ENCODE data around the gene WFS1.

WFS1 gene, protein sequence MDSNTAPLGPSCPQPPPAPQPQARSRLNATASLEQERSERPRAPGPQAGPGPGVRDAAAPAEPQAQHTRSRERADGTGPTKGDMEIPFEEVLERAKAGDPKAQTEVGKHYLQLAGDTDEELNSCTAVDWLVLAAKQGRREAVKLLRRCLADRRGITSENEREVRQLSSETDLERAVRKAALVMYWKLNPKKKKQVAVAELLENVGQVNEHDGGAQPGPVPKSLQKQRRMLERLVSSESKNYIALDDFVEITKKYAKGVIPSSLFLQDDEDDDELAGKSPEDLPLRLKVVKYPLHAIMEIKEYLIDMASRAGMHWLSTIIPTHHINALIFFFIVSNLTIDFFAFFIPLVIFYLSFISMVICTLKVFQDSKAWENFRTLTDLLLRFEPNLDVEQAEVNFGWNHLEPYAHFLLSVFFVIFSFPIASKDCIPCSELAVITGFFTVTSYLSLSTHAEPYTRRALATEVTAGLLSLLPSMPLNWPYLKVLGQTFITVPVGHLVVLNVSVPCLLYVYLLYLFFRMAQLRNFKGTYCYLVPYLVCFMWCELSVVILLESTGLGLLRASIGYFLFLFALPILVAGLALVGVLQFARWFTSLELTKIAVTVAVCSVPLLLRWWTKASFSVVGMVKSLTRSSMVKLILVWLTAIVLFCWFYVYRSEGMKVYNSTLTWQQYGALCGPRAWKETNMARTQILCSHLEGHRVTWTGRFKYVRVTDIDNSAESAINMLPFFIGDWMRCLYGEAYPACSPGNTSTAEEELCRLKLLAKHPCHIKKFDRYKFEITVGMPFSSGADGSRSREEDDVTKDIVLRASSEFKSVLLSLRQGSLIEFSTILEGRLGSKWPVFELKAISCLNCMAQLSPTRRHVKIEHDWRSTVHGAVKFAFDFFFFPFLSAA

DNA sequence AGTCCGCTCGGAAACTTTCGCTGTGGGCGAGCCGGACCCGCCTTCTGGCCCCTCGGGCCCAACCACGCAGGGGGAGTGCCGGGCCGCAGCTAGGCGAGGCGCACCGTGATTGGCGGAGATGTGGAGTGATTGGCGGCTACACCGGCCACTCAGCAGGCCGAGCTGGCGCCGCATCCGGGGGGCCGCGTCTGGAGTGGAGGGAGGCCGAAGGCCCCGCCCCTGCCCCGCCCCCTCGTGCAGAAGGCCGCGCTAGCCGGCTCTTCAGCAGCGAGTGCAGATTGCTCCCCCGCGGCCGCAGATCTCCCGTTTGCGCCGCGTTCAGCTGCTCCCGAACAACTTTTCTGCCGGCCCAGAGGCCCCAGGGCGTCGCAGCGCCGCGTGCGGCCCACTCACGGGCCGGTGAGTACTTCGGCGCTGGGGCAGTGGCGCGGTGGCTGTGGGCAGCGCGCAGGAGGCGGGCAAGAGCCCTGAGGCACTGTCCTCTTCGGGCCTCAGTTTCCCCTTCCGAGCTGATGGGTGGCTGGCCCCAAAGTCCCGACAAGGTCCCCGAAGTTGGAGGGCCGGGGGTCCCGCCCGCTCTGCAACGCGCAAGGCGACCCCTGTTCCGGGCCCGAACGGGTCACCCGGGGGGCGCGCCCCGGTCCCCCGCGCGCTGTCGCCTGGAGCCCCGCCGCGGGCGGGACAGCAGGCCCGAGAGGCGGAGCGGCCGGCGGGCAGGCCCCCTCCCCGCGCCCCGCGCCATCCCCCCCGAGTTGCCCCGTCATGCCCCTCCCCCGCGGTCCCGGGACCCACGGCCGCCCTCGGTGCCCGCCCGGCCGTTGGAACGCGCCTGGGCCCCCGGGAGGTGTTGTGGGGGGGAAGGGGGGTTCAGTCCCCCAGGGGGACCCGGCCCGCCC, at the start of gene WFS1:
Gene WFS1, plus strand, starts transcription at position 235 of the 896 bp plus-strand sequence. CDS start 7,606 bp downstream, outside the sequence.
- peak; percentile 98 for DNase-seq (ENCODE audit: low read depth)

DNA sequence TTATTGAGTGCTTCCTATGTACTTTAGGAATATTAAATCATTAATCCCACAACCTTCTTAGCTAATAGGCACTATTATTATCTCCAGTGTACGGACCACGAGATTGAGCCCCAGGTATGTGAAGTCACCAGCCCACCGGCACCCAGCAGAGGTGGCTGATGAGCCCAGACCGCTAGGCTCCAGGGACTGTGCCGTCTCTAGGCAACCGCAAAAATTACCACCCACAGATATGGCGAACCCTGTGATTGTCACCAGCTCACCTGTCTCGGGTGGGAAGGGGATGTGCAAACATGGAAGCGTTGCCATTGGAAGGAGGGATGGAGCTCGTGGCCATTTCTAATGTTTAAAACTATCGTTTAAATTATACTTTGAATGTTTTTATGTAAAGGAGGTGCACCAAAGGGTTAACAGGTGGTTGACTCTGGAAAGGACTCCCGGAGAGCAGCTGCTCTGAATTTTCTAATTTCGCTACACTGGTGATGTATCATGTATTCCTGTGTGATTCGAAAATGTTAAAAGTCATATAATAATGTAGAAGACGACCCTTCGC, 48.3 kb upstream of the WFS1 start:
- no peak for DNase-seq (ENCODE audit: low read depth)

DNA sequence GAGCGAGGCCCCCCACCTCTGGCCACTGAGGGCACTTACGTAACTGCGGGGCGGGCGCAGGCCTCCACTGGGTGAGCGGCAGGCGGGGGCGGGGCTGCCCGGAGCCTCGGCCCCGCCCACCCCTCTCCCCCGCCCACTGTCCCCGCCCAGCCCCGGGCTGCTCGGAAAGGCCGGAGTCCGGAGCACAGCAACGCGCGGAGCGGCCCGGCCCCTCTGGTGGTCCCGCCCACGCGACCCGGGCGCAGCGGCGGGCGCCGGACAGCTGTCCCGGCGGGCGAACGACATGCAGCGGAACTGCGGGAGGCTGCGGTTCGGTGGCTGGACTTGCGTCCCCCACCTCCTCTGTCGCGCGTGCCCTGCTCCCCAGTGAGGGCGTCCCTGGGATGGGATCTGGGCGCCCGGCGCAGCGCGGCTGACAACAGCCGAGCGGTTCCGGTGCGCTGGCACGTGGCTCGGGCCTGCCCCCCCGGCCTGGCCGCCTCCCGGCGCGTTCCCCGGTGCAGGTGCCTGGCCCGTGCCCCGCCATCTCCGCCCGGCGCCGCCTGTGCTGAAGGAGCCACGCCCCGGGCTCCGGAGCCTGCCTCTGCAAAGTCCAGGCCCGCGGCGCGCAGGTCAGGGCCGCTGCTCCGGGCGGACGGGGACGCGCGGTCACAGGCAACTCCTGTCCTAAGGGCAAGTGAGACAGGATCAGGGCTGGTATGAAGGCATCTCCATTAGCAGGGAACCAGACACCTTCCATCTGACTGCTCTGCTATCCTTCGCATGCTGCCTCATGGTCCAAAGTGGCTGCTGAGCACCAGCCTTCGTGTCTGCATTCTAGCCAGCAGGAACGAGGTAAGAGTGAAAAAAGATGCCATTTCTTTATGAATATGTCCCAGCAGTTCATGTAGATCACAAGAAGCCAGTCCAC, 47.5 kb upstream of the WFS1 start:
- DNase-seq (ENCODE audit: low read depth) = peak; percentile 19

DNA sequence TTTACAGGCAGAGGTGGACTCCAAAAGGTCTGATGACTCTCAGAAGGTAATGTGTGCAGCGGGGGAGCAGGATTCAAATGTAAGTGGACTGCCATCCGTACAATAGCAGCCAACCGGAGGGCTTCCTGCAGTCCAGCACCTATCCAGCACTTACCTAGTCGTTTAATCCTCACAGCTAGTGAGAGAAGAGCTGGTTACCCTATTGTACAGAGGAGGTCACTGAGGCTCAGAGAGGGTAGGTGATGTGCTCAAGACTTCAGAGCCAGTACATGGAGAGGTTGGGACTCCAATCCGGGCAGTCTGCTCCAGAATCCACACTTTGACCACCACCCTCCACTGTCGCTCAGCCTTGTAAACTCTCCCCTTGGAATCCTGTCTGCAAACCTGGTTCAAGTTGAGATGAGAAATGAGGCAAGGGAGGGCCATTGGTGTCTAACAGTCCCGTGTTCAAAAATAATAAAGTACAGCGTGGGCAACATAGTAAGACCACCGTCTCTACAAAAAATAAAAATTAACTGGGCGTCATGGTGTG, 46.8 kb upstream of the WFS1 start:
- DNase-seq (ENCODE audit: low read depth) = no peak

DNA sequence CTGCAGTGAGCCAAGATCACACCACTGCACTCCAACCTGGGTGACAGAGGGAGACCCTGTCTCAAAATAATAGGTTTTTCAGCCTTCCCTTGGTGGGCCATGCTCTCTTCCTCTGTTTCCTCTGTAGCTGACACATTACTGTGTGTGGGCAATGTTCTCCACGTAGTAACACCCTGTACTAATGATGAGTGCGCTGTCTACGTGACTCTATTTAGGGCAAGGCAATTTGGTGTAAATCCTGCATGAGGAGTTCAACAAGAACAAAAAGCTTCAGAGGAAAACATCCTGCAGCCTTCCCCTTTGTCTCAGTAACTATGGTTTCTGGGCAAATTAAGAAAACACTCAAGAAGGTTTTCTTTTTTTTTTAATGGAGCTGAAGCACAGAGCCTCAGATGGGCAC, 44.9 kb upstream of the WFS1 start:
- DNase-seq (ENCODE audit: low read depth) = no peak

DNA sequence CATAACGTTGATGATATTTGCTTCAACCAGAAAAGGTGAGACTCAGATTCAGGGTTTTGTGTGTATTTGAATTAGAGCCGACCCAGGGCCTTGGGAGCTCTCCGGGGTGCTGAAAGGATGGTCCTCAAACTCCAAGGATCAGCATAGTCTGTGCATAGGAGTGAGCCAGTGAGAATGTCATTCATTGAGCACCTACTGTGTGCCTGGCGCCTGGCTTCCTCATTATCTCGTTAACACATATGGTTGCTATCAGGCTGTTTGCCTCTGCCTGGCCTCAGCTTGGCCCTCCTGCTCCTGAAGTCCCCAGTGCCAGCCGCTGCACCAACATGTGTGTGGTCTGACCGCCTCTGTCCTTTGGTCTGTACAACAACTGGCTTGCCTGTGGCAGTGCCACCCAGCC, 44.2 kb upstream of the WFS1 start:
- DNase-seq (ENCODE audit: low read depth) = no peak

DNA sequence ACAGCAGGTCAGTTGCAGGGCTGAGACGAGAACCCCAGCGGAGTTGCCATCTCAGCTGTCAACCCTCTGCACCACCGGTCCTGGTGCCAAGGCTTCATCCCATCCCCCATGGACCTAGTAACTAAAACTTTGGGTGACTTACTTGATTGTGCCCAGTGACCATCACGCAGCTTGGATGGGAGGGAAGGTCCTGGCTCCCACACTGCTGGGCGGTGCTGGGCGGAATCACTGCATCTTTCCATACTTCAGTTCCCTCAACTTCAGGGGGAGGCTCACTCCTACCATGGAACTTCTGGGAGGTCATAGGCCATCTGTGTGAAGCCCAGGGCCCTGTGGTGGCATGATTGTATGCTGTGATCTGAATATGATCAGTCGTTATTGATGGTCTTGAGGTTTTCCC, 43.1 kb upstream of the WFS1 start:
- no peak for DNase-seq (ENCODE audit: low read depth)

DNA sequence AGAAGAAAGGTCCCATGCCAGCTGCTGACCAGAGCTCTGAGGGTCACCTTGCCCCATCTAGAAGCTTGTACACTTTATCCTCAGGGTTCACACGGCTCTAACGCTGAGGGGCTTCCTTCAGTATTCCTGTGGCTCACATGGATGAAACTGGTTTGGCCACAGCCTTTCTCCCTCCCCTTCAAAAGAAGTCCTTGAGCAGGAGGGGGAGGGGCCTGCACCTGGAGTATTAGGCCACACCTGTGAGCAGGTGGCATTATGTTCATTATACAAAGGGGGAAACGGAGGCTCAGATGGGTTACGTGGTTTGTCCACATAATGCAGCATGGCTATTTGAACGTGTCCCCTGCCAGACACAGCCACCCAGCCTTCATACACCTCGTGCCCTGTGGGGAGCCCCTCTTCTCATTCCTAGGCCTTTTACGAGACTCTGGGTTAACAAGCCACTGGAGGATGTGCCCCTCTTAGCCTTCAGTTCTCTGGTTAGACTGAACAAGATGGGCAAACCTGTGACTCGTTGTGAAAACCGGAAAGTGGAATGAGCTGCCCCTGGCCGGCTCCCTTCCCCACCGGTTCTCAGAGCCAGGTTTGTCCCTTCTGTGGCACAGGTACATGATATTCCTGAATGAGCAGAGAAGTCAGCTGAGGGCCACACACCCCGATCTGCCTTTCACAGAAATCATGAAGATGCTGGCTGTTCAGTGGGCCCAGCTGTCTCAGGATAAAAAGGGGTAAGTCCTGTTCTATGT, 42.1 kb upstream of the WFS1 start:
- DNase-seq (ENCODE audit: low read depth) = no peak

DNA sequence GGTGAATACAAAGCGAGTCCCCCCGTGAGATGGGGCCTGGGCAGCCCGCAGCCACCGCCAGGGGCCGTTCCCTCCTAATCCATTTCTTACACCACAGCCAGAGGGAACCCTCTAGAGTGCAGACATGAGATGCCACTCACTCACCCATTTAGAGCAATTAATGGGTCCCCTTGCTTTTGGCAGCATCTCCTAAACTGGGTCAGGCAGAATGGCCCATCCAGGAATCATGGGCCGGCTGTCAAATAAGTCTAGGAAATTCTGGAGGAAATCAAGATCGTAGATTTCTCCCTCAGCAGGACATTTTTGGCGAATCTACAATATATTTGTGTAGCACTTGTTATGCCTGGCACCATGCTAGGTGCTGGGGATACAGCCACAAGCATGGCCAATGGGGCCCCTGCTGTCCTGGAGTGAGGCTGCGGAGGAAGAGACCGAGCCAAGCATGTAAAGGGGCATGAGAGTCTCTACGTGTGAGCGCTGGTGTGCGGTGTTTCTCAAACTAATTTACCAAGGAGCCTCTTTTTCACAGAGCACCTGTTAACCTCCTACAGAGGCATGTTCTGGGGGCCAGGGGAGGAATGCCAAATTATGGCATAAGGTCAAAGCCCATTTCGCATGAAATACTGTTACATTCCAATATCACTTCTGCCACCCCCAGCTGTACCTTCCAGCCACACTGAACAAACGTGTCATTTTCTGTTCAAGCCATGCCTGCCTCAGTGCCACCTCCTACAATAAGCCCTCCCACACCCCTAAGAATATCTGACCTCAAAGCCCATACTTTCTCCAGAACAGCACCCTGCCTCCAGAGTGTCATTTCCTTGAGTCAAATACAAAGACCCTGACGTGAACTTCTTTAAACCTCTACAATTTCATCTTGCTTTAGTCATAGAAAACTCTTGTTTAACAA, 41.2 kb upstream of the WFS1 start:
- no peak for DNase-seq (ENCODE audit: low read depth)

DNA sequence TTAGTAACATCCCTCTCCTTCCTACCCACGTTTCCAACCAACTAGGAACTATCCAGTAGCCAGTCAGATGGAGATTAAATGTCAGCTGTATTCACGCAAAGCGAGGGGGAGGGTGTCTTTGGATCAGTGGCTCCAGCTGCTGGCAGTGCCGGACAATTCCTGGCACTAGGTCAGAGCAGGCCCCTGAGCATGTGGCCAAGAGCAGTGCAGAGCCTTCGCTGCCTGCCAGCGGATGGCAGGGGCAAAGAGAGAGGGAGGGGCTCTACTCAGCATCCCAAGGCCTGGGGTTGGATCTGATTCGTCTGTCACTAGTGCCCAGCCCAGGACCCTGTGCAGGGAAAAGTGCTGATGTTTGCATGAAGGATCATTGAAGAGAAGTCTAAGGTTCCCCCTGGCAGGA, 40.6 kb upstream of the WFS1 start:
- DNase-seq (ENCODE audit: low read depth) = no peak

DNA sequence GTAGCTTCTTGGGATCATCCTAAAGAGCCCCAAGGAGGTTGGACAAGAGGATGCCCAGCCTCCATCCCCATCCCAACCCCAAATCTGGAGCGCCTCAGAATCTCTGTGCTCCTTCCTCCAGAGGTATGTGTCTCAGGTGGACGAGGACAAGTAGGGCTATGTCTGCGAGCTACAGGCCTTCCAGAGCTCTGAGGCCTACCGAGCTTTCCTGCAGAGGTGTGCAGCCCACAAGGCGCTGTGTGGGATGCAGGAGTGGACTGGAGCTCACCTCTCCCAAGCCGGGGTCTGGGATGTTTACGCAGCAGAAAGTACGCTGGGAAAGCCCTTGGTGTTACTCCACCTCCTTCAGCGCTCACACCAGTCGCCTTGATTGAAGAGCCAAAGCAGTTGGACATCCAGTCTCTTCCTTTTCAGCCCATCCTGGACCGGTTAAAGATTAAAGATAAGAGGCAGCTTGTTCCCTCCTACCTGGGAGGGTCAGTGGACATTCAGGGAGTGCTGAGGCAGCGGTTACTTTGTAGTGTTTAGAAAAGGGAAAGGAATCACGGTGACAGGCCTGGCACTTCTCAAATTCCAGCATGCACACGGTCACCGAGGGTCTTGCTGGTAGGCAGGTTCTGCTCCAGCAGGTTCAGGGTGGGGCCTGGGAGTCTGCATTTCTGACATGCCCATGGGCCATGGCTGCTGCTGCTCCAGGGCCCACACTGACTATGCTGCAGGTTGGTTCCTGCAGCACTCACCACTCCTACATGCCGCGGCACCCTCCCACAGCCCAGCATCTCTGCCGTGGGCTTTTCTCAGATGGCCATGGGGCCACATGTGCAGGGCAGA, 39.8 kb upstream of the WFS1 start:
- no peak for DNase-seq (ENCODE audit: low read depth)

DNA sequence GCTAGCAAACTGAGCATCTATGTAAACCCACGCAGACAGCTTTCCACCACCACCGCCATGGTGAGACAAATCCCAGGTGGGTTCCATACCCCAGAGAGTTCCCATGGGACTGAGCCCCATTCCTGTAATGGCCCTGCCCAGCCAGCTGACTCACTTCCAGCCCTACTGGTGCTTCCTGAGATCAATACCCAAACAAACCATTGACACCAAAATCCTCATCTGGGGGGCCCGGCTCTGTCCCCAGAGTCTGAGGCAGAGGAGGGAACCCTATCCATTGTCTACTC, 39.2 kb upstream of the WFS1 start:
- no peak for DNase-seq (ENCODE audit: low read depth)

DNA sequence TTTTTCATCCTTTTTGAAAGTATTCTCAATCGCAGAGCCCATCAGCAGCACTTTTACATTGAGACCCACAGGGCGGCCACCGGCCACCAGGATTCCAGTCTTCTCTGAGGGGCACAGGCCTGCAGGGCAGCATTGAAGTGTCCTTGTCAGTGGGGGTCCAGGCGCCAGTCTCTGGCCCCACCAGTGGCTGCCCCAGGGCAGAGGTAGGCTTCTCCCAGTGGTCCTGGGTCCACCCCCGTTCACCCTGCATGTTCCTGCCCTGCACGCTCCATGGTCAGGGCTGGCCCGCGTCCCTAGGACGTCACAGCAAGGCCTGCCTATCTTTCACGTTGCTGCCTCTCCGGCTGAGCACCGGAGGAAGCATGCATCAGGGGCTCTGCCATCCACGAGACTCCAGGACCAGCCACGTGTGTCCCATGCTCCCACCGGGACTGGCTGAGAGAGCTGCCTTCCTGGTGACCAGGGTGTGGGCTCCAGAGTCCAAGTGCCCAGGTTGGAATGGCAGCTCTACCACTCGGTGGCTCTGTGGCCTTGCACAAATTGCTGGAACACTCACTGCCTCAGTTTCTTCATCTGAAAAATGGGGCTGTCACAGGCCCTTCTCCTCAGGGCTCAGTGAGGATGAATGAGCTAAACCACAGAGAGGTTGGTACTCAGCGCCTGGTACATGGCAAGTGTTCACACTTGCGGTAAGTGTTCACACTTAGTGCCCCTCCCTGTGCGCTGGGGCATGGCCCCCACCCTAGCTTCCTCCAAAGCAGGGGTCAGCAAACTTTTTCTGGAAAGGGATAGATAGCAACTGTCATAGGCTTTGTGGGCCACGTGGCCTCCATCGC, 38.6 kb upstream of the WFS1 start:
- DNase-seq (ENCODE audit: low read depth) = no peak

DNA sequence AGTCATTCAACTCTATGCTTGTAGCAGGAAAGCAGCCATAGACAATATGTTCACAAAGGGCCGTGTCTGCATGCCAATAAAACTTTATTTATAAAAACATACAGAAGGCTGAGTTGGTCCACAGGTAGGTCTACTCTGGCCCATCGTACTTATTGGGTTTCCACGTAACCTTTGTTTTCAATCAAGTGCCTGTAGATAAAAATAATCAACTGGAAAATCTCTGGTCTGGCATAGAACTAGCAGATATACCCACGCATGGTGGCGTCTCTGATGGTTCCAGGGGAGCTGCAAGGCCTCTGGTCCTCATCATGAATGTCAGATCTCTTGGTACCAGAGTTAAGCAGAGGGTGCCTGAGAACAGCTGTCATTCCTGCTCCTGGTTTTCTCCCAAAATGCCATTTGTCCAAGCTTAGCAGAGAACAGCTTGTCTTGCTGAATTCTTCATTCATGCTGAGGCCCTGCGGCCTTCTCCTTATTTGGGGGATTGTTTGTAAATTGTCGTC, 37.9 kb upstream of the WFS1 start:
- DNase-seq (ENCODE audit: low read depth) = no peak

DNA sequence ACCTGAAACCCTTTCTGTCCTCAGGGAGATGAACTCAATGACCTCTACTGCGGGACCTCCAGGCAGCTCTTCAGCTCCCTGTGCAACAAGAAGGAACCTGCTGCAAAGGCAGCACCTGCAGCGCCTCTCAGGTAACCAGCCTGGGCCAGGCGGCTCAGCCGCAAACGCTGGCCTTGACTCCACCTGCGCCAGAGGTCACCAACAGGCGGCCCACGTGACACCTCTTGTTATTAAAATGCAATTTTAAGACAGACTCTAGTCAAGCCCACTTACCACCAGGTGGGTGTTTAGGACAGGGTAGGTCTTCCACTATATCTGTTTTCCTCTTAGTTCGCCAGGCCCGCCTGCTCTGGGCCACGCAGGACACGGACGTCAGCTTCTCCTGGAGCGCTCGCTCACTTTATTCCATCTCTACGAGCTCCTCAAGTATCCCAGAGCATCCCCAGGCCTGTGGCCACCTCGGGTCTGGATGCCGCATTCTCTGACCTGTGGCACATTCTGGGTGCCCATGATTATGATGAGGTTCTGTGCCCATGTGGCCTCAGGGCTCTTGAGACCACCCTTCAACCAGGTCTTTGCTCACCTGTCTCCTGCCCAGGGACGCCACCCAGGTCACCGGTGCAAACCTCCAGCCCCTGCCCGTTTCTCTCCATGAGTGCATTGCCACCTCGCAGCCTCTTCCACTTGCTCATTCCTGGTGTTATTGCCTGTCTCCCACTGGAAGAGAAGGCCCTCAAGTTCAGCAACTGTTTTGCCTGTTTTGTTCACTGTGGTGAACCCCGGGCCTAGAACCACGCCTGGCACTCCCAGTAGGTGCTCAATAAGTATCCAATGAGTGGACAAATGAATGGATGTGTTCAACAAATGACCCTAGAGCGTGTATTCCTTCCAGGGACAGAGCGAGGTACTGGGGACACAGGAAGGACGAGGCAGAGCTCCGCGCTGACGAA, 36.5 kb upstream of the WFS1 start:
- no peak for DNase-seq (ENCODE audit: low read depth)

DNA sequence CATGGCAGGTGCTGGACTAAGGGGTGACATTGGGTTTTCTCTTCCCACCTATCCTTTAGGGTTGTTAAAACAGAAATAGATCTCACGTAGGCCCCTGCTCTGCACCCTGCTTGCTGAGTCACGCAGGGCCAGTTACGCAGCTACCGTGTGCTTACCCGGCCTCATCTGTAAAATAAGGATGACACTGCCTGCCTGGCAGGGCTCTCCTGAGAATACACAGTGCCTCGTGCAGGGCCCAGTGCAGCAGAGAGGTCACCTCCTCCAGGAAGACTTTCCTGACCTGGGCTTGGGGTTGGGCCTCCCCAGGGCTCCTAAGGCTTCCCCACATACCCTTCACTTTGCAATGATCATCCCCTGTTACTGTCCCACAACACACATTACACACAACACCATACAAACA, 35.7 kb upstream of the WFS1 start:
- no peak for DNase-seq (ENCODE audit: low read depth)
